GM21737 (cell line): ENCODE results near the gene LILRB5.
"Not testable (repeated sequence)": the region's sequence is repeated elsewhere in the genome, so short reads cannot be mapped to it uniquely, and the experiment has no call there.

ENCODE experiments used
- ATAC-seq: cut with Tn5 transposase; IDR thresholded peaks from one replicate; pipeline ENCODE4 v1.9.1; 2021; ENCODE audit warnings: mild to moderate bottlenecking, moderate library complexity; ENCODE audit not compliant: unreplicated experiment

Gene LILRB5

GRCh38 chr19:54257116-54257480 is at the start of gene LILRB5:
TSS of gene LILRB5 (minus strand) at chr19:54257273. CDS start at chr19:54257193, 80 bp downstream.
- ATAC-seq: no peak

GRCh38 chr19:54305141-54305540 is 48.1 kb upstream of the LILRB5 start:
- ATAC-seq: no peak

GRCh38 chr19:54302257-54302656 is 45.2 kb upstream of the LILRB5 start:
- no peak for ATAC-seq

- ATAC-seq: no peak
Observed at GRCh38 chr19:54299515-54299914, 42.4 kb upstream of the LILRB5 start.

GRCh38 chr19:54299126-54299498 is 42.0 kb upstream of the LILRB5 start:
- no peak for ATAC-seq

GRCh38 chr19:54298357-54299125 is 41.5 kb upstream of the LILRB5 start:
- no peak for ATAC-seq

- ATAC-seq: no peak
Observed at GRCh38 chr19:54297759-54298305, 40.8 kb upstream of the LILRB5 start.

GRCh38 chr19:54294539-54294938 is 37.5 kb upstream of the LILRB5 start:
- ATAC-seq: no peak

- not testable (repeated sequence) for ATAC-seq
Observed at GRCh38 chr19:54289160-54289559, 32.1 kb upstream of the LILRB5 start.

- no peak for ATAC-seq
Observed at GRCh38 chr19:54287456-54287855, 30.4 kb upstream of the LILRB5 start.

GRCh38 chr19:54286283-54286682 is 29.2 kb upstream of the LILRB5 start:
- ATAC-seq: not testable (repeated sequence)

- not testable (repeated sequence) for ATAC-seq
Observed at GRCh38 chr19:54285427-54286056, 28.5 kb upstream of the LILRB5 start.

GRCh38 chr19:54282686-54283470 is 25.8 kb upstream of the LILRB5 start:
- ATAC-seq: no peak

GRCh38 chr19:54281729-54282075 is 24.6 kb upstream of the LILRB5 start:
- ATAC-seq: not testable (repeated sequence)

GRCh38 chr19:54281007-54281728 is 24.1 kb upstream of the LILRB5 start, which contains the start of gene LILRB2:
TSS of gene LILRB2 (minus strand) at chr19:54281110. CDS start at chr19:54280496, 614 bp downstream.
- ATAC-seq: no peak

GRCh38 chr19:54280441-54280840 is 23.4 kb upstream of the LILRB5 start:
- not testable (repeated sequence) for ATAC-seq

GRCh38 chr19:54280025-54280424 is 23.0 kb upstream of the LILRB5 start:
- not testable (repeated sequence) for ATAC-seq

GRCh38 chr19:54279406-54279962 is 22.4 kb upstream of the LILRB5 start:
- ATAC-seq: no peak

GRCh38 chr19:54278571-54279195 is 21.6 kb upstream of the LILRB5 start:
- ATAC-seq: not testable (repeated sequence)

- ATAC-seq: not testable (repeated sequence)
Observed at GRCh38 chr19:54278056-54278455, 21.0 kb upstream of the LILRB5 start.
